ENCODE measurements around the gene CORO2B.

The CORO2B gene

GRCh38 chr15:68706931-68707330, 128.1 kb downstream of the CORO2B start:
- Histone ChIP-seq H3K36me3 (ENCODE audit: control insufficient read depth, insufficient read depth, low read length) (no peaks in the 10 kb centered on the region), H3K4me3 (ENCODE audit: low read length) (no peak overlapping the region), H3K4me1 (ENCODE audit: control insufficient read depth, insufficient read depth, low read length) (no peaks in the 10 kb centered on the region), H3K9ac (ENCODE audit: low read length) (no peak overlapping the region), H3K27ac (ENCODE audit: low read depth, low read length) (no peak overlapping the region), H3K27me3 (ENCODE audit: control insufficient read depth, insufficient read depth, low read length) (no peaks in the 10 kb centered on the region)

- H3K27me3 ChIP-seq (ENCODE audit: control insufficient read depth, insufficient read depth, low read length), result no peaks in the 10 kb centered on the region
- no peak overlapping the region for H3K4me3 ChIP-seq (ENCODE audit: low read length)
- H3K9ac ChIP-seq (ENCODE audit: low read length), result no peak overlapping the region
- H3K36me3 ChIP-seq (ENCODE audit: control insufficient read depth, insufficient read depth, low read length), result no peaks in the 10 kb centered on the region
- no peak overlapping the region for H3K27ac ChIP-seq (ENCODE audit: low read depth, low read length)
- no peaks in the 10 kb centered on the region for H3K4me1 ChIP-seq (ENCODE audit: control insufficient read depth, insufficient read depth, low read length)
Measured at GRCh38 chr15:68707386-68707785, 128.6 kb downstream of the CORO2B start.

GRCh38 chr15:68709876-68710275, 131.1 kb downstream of the CORO2B start:
- Histone ChIP-seq H3K27me3 (ENCODE audit: control insufficient read depth, insufficient read depth, low read length) (no peaks in the 10 kb centered on the region), H3K36me3 (ENCODE audit: control insufficient read depth, insufficient read depth, low read length) (no peaks in the 10 kb centered on the region), H3K9ac (ENCODE audit: low read length) (no peak overlapping the region), H3K27ac (ENCODE audit: low read depth, low read length) (no peak overlapping the region), H3K4me3 (ENCODE audit: low read length) (no peak overlapping the region), H3K4me1 (ENCODE audit: control insufficient read depth, insufficient read depth, low read length) (no peaks in the 10 kb centered on the region)

- no peak overlapping the region for H3K27ac ChIP-seq (ENCODE audit: low read depth, low read length)
- no peaks in the 10 kb centered on the region for H3K4me1 ChIP-seq (ENCODE audit: control insufficient read depth, insufficient read depth, low read length)
- no peaks in the 10 kb centered on the region for H3K27me3 ChIP-seq (ENCODE audit: control insufficient read depth, insufficient read depth, low read length)
- no peaks in the 10 kb centered on the region for H3K36me3 ChIP-seq (ENCODE audit: control insufficient read depth, insufficient read depth, low read length)
- no peak overlapping the region for H3K9ac ChIP-seq (ENCODE audit: low read length)
- no peak overlapping the region for H3K4me3 ChIP-seq (ENCODE audit: low read length)
Measured at GRCh38 chr15:68710536-68710935, 131.7 kb downstream of the CORO2B start.

GRCh38 chr15:68711406-68711805, 132.6 kb downstream of the CORO2B start:
- H3K4me1 ChIP-seq (ENCODE audit: control insufficient read depth, insufficient read depth, low read length), result no peaks in the 10 kb centered on the region
- H3K9ac ChIP-seq (ENCODE audit: low read length), result no peak overlapping the region
- no peak overlapping the region for H3K4me3 ChIP-seq (ENCODE audit: low read length)
- no peak overlapping the region for H3K27ac ChIP-seq (ENCODE audit: low read depth, low read length)
- H3K36me3 ChIP-seq (ENCODE audit: control insufficient read depth, insufficient read depth, low read length), result no peaks in the 10 kb centered on the region
- H3K27me3 ChIP-seq (ENCODE audit: control insufficient read depth, insufficient read depth, low read length), result no peaks in the 10 kb centered on the region

- H3K4me1 ChIP-seq (ENCODE audit: control insufficient read depth, insufficient read depth, low read length), result no peaks in the 10 kb centered on the region
- no peaks in the 10 kb centered on the region for H3K27me3 ChIP-seq (ENCODE audit: control insufficient read depth, insufficient read depth, low read length)
- H3K4me3 ChIP-seq (ENCODE audit: low read length), result no peak overlapping the region
- no peaks in the 10 kb centered on the region for H3K36me3 ChIP-seq (ENCODE audit: control insufficient read depth, insufficient read depth, low read length)
- H3K27ac ChIP-seq (ENCODE audit: low read depth, low read length), result no peak overlapping the region
- H3K9ac ChIP-seq (ENCODE audit: low read length), result no peak overlapping the region
Measured at GRCh38 chr15:68712886-68713285, 134.1 kb downstream of the CORO2B start.

- Histone ChIP-seq H3K9ac (ENCODE audit: low read length) (no peak overlapping the region), H3K4me1 (ENCODE audit: control insufficient read depth, insufficient read depth, low read length) (no peaks in the 10 kb centered on the region), H3K36me3 (ENCODE audit: control insufficient read depth, insufficient read depth, low read length) (no peaks in the 10 kb centered on the region), H3K27ac (ENCODE audit: low read depth, low read length) (no peak overlapping the region), H3K27me3 (ENCODE audit: control insufficient read depth, insufficient read depth, low read length) (no peaks in the 10 kb centered on the region), H3K4me3 (ENCODE audit: low read length) (no peak overlapping the region)
Measured at GRCh38 chr15:68713874-68714273, 135.1 kb downstream of the CORO2B start.

GRCh38 chr15:68715111-68715510, 136.3 kb downstream of the CORO2B start:
- Histone ChIP-seq H3K9ac (ENCODE audit: low read length) (no peak overlapping the region), H3K4me3 (ENCODE audit: low read length) (no peak overlapping the region), H3K4me1 (ENCODE audit: control insufficient read depth, insufficient read depth, low read length) (peaks cover 3% of the 10 kb centered on the region), H3K36me3 (ENCODE audit: control insufficient read depth, insufficient read depth, low read length) (no peaks in the 10 kb centered on the region), H3K27me3 (ENCODE audit: control insufficient read depth, insufficient read depth, low read length) (no peaks in the 10 kb centered on the region), H3K27ac (ENCODE audit: low read depth, low read length) (no peak overlapping the region)

GRCh38 chr15:68717951-68718350, 139.2 kb downstream of the CORO2B start:
- H3K9ac ChIP-seq (ENCODE audit: low read length), result no peak overlapping the region
- H3K4me1 ChIP-seq (ENCODE audit: control insufficient read depth, insufficient read depth, low read length), result peaks cover 3% of the 10 kb centered on the region
- no peaks in the 10 kb centered on the region for H3K27me3 ChIP-seq (ENCODE audit: control insufficient read depth, insufficient read depth, low read length)
- no peak overlapping the region for H3K4me3 ChIP-seq (ENCODE audit: low read length)
- H3K27ac ChIP-seq (ENCODE audit: low read depth, low read length), result no peak overlapping the region
- no peaks in the 10 kb centered on the region for H3K36me3 ChIP-seq (ENCODE audit: control insufficient read depth, insufficient read depth, low read length)

GRCh38 chr15:68718468-68718867, 139.7 kb downstream of the CORO2B start:
- Histone ChIP-seq H3K9ac (ENCODE audit: low read length) (no peak overlapping the region), H3K4me1 (ENCODE audit: control insufficient read depth, insufficient read depth, low read length) (peaks cover 3% of the 10 kb centered on the region), H3K27ac (ENCODE audit: low read depth, low read length) (no peak overlapping the region), H3K4me3 (ENCODE audit: low read length) (no peak overlapping the region), H3K36me3 (ENCODE audit: control insufficient read depth, insufficient read depth, low read length) (no peaks in the 10 kb centered on the region), H3K27me3 (ENCODE audit: control insufficient read depth, insufficient read depth, low read length) (no peaks in the 10 kb centered on the region)

GRCh38 chr15:68719051-68719450, 140.3 kb downstream of the CORO2B start:
- Histone ChIP-seq H3K4me1 (ENCODE audit: control insufficient read depth, insufficient read depth, low read length) (peaks cover 3% of the 10 kb centered on the region), H3K27me3 (ENCODE audit: control insufficient read depth, insufficient read depth, low read length) (no peaks in the 10 kb centered on the region), H3K9ac (ENCODE audit: low read length) (no peak overlapping the region), H3K4me3 (ENCODE audit: low read length) (no peak overlapping the region), H3K27ac (ENCODE audit: low read depth, low read length) (no peak overlapping the region), H3K36me3 (ENCODE audit: control insufficient read depth, insufficient read depth, low read length) (no peaks in the 10 kb centered on the region)

- Histone ChIP-seq H3K27ac (ENCODE audit: low read depth, low read length) (no peak overlapping the region), H3K27me3 (ENCODE audit: control insufficient read depth, insufficient read depth, low read length) (no peaks in the 10 kb centered on the region), H3K4me1 (ENCODE audit: control insufficient read depth, insufficient read depth, low read length) (peaks cover 3% of the 10 kb centered on the region), H3K4me3 (ENCODE audit: low read length) (no peak overlapping the region), H3K9ac (ENCODE audit: low read length) (no peak overlapping the region), H3K36me3 (ENCODE audit: control insufficient read depth, insufficient read depth, low read length) (no peaks in the 10 kb centered on the region)
Measured at GRCh38 chr15:68719672-68720071, 140.9 kb downstream of the CORO2B start.

GRCh38 chr15:68721886-68722285, 143.1 kb downstream of the CORO2B start:
- peaks cover 3% of the 10 kb centered on the region for H3K4me1 ChIP-seq (ENCODE audit: control insufficient read depth, insufficient read depth, low read length)
- H3K36me3 ChIP-seq (ENCODE audit: control insufficient read depth, insufficient read depth, low read length), result no peaks in the 10 kb centered on the region
- no peak overlapping the region for H3K9ac ChIP-seq (ENCODE audit: low read length)
- no peak overlapping the region for H3K4me3 ChIP-seq (ENCODE audit: low read length)
- H3K27me3 ChIP-seq (ENCODE audit: control insufficient read depth, insufficient read depth, low read length), result no peaks in the 10 kb centered on the region
- H3K27ac ChIP-seq (ENCODE audit: low read depth, low read length), result no peak overlapping the region
